Brain microvascular endothelial cell (primary cell): ENCODE results near the gene SMIM10L2A.

Experiments used
- DNase-seq: peaks from one replicate; pipeline ENCODE4 v3.0.0-alpha.2; 2020
- H3K27ac ChIP-seq: fragments of 250-450 bp; sonication (Bioruptor Pico); 2 replicates; pipeline ENCODE4 v1.5.1; 2020; ENCODE audit warnings: mild to moderate bottlenecking, moderate library complexity
- H3K27me3 ChIP-seq: fragments of 250-450 bp; sonication (Bioruptor Pico); replicated peaks from 2 replicates; pipeline ENCODE4 v1.5.1; 2020; ENCODE audit warnings: mild to moderate bottlenecking
- H3K36me3 ChIP-seq: fragments of 250-450 bp; sonication (Bioruptor Pico); replicated peaks from 2 replicates; pipeline ENCODE4 v1.5.1; 2020; ENCODE audit warnings: mild to moderate bottlenecking
- H3K4me3 ChIP-seq: 2 replicates; pipeline ENCODE4 v1.5.1; 2011; ENCODE audit warnings: low read depth, mild to moderate bottlenecking, control low read depth, low read length, moderate library complexity
- in situ Hi-C: cut with HindIII; loops from 2 replicates; pipeline ENCODE4 v1.10.0; 2017; ENCODE audit warnings: low sequenced_read_pairs, low pct_ligation_motif_present
- TF ChIP-seq, protein P1 (sequence below): IDR thresholded peaks from 2 replicates; pipeline ENCODE4 v1.5.1; 2011; ENCODE audit warnings: low read depth, mild to moderate bottlenecking, moderate library complexity, low read length, control low read depth, inconsistent platforms; ENCODE audit errors: missing control alignments

The SMIM10L2A gene

DNA sequence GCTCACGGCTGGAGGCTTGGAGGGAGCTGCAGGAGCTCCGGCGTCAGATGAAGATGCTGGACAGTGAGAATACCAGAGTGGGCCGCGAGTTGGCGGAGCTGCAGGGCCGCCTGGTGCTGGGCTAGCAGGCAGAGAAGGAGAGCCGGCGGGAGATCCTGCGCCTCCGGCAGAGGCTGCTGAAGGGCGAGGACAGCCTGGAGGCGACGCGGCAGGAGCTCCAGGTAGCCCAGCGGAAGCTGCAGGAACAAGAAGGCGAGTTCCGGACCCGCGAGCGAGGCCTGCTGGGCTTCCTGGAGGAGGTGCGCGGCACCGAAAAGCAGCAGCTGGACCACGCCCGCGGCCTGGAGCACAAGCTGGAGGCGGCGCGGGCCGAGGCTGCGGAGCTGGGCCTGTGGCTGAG lies 14.7 kb downstream of the SMIM10L2A start:
- no peak for DNase-seq
- H3K36me3 ChIP-seq, result no peaks in the 10 kb centered on the region
- in situ Hi-C loops, result no loop called here
- H3K4me3 ChIP-seq, result no peak overlapping the region
- H3K27me3 ChIP-seq, result no peaks in the 10 kb centered on the region
- H3K27ac ChIP-seq, result no peak overlapping the region
- TF ChIP-seq, protein P1, sequence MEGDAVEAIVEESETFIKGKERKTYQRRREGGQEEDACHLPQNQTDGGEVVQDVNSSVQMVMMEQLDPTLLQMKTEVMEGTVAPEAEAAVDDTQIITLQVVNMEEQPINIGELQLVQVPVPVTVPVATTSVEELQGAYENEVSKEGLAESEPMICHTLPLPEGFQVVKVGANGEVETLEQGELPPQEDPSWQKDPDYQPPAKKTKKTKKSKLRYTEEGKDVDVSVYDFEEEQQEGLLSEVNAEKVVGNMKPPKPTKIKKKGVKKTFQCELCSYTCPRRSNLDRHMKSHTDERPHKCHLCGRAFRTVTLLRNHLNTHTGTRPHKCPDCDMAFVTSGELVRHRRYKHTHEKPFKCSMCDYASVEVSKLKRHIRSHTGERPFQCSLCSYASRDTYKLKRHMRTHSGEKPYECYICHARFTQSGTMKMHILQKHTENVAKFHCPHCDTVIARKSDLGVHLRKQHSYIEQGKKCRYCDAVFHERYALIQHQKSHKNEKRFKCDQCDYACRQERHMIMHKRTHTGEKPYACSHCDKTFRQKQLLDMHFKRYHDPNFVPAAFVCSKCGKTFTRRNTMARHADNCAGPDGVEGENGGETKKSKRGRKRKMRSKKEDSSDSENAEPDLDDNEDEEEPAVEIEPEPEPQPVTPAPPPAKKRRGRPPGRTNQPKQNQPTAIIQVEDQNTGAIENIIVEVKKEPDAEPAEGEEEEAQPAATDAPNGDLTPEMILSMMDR, result no peak

DNA sequence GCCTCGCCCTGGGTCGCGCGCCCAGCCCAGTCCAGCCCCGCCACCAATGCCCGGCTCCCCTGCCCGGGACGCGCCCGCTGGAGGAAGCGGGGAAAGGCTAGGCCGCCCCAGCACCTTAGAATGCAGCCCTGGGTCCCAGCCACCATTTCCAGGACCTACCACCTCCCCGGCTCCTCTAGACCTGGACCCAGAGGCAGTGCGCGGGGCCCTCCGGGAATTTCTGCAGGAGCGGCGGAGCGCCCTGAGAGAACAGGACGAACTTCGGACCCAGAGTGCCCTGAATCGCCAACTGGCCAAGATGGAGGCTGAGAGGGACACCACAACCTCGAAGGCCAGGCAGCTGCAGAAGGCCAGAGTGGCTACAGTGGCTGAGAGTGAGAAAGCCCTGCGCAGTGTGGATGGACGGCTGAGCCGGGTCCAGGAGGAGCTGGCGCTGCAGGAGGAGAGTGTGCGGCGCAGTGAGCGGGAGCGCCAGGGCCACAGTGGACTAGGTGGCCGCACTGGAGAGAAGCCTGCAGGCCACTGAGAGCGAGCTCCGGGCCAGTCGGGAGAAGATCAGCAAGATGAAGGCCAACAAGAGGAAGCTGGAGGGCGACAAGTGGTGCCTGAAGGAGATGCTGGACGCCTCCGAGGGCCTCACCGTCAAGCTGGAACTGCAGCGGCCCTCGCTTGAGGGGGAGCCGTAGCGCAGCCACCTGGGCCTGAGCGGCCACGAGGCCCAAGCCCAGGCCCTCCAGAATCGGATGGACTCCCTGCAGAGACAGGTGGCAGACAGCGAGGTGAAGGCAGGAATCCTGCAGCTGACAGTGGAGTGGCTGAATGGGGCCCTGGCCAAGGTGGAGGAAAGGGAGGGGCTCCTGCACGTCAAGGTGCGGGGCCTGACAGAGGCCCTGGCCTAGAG lies 15.5 kb downstream of the SMIM10L2A start:
- H3K27me3 ChIP-seq, result no peaks in the 10 kb centered on the region
- no peak overlapping the region for H3K27ac ChIP-seq
- no peak overlapping the region for H3K4me3 ChIP-seq
- H3K36me3 ChIP-seq, result no peaks in the 10 kb centered on the region
- in situ Hi-C loops, result no loop called here
- no peak for DNase-seq
- TF ChIP-seq, protein P1, result no peak

DNA sequence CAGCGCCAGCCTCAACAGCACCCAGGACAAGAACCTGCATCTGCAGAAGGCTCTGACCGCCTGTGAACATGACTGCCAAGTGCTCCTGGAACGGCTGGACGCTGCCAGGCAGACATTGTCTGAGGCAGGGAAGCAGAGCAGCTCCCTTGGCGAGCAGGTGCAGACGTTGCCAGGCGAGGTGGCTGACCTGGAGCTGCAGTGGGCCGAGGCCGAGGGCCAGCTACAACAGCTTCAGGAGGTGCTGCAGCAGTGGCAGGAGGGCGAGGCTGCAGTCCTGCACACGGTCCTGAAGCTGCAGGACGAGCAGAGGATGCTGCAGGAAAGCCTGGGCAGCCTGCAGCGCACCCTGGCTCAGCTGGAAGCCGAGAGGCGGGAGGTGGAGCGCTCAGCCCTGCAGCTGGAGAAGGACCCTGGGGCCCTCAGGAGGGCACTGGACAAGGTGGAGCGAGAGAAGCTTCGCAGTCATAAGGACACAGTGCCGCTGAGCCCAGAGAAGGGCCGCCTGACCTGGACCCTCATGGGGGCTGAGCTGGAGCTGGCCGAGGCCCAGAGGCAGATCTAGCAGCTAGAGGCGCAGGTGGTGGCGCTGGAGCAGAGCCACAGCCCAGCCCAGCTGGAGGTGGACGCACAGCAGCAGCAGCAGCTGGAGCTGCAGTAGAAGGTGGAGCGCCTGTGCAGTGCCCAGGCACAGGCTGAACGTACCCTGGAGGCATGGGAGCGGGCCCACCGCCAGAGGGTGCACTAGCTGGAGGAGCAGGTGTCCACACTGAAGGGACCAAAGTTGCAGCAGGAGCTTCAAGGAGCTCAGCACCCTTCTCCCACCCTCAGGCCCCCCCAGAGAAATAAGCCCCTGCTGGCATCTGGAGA lies 16.4 kb downstream of the SMIM10L2A start:
- no peaks in the 10 kb centered on the region for H3K27me3 ChIP-seq
- no peaks in the 10 kb centered on the region for H3K36me3 ChIP-seq
- in situ Hi-C loops, result no loop called here
- H3K4me3 ChIP-seq, result no peak overlapping the region
- no peak for DNase-seq
- TF ChIP-seq, protein P1, result no peak
- no peak overlapping the region for H3K27ac ChIP-seq

DNA sequence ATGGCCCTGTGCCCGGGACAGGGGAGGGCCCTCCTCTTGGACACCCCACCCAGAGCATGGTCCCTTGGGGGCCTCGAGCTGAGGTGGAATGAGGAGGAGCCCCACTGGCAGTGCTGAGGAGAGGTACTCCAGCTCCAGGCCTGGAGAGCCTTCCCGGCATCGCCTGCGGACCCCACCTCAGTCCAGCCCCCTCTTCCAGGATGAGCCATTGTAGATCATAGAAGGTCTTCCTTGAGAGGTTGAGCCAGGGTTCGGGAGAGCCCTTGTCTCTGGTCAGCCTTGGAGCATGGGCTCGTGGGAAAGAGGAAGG lies 16.9 kb downstream of the SMIM10L2A start:
- in situ Hi-C loops, result no loop called here
- H3K4me3 ChIP-seq, result no peak overlapping the region
- TF ChIP-seq, protein P1, result no peak
- H3K36me3 ChIP-seq, result no peaks in the 10 kb centered on the region
- DNase-seq, result no peak
- no peaks in the 10 kb centered on the region for H3K27me3 ChIP-seq
- H3K27ac ChIP-seq, result no peak overlapping the region

DNA sequence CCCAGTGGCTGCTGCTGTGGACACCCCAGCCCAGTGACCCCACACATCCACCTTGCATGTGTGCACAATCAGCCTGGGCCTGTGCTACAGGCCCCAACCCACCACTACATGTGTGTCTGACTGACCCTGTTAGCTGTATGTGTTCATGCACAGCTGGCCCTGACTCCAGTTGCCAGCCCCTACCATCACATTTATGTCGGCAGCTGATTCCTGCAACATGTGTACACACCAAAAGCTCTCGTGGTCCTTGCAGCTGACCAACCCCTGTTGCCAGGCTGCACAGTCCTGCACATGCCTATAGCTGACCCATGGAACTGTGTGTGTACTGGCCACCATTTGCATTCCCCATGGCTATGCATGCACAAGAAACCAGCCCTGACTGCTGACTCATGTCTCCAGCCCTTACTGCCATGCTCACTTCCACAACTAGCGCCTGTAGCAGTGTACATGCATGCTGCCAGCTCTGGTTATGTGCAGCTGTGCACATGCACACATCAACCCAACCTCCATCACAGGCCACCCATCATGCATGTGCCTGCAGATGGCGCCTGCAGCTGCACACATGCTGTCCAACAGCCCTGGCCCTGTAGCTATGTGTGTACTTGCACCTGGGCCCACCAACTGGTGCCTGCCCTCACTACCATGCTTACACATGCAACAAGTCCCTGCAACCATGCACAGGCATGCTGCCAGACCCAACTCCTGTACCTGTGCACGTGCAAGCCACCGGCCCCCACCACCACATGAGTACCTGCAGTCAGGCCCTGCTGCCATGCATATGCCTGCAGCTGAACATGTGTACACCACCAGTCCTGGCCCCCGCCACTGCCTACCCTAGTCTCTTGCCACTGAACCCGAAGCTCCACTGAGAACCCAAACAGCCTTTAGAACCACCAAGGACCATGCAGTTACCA lies 28.1 kb downstream of the SMIM10L2A start:
- no peak overlapping the region for H3K27ac ChIP-seq
- no peaks in the 10 kb centered on the region for H3K36me3 ChIP-seq
- no peaks in the 10 kb centered on the region for H3K27me3 ChIP-seq
- TF ChIP-seq, protein P1, result no peak
- DNase-seq, result no peak
- in situ Hi-C loops, result no loop called here
- H3K4me3 ChIP-seq, result no peak overlapping the region
